SK-N-SH (cell line): ENCODE measurements around the gene C2orf49. TPM values are rescaled to one million over a fixed set of nuclear protein-coding genes. Genes with fewer than 3 reads are reported as not detected.

Experiments used
- CTCF ChIA-PET: fragments of 300-600, 350-600 bp; formaldehyde crosslinking; extraction: SDS; loops from one replicate; lab custom pipeline; 2021; lab: Yijun Ruan, JAX
- POLR2A ChIA-PET: fragments of 350-600 bp; sonication (Branson Sonifier 250); formaldehyde crosslinking; extraction: SDS; loops from one replicate; lab custom pipeline; 2020; ENCODE audit warnings: antibody characterized with exemption, inconsistent platforms; lab: Yijun Ruan, JAX
- DNase-seq: peaks from one replicate; pipeline ENCODE4 v3.0.0; 2012
- H2AFZ ChIP-seq: fragments of 200-600 bp; sonication (generic); 2 replicates; pipeline ENCODE4 v1.8.1; 2016; ENCODE audit warnings: antibody characterized with exemption, mild to moderate bottlenecking, low read depth
- H3F3A ChIP-seq: fragments of 200-600 bp; sonication (generic); replicated peaks from 2 replicates; pipeline ENCODE3; 2016; ENCODE audit warnings: antibody characterized with exemption, mild to moderate bottlenecking; ENCODE audit not compliant: insufficient read depth
- H3K27ac ChIP-seq, 2 experiments: fragments of 200-500 bp in 1 of 2; fragments of 200-600 bp in 1 of 2; sonication (Bioruptor generic) in 1 of 2; sonication (generic), shearing (Covaris generic) in 1 of 2; 2 replicates each; pipeline versions ENCODE4 v1.5.1 to v1.6.1; 2014 to 2016; ENCODE audit warnings: low read depth in 2 of 2, inconsistent platforms in 1 of 2, low read length in 1 of 2, mild to moderate bottlenecking in 1 of 2, mixed read lengths in 1 of 2
- H3K27me3 ChIP-seq: fragments of 200-600 bp; sonication (generic), shearing (Covaris generic); 2 replicates; pipeline ENCODE4 v1.6.1; 2016; ENCODE audit warnings: mixed run types; ENCODE audit not compliant: insufficient read depth
- H3K36me3 ChIP-seq, 2 experiments: fragments of 200-500 bp in 1 of 2; fragments of 200-600 bp in 1 of 2; sonication (Bioruptor generic) in 1 of 2; sonication (generic) in 1 of 2; replicated peaks in 1 of 2; 2 replicates each; pipeline versions ENCODE3 to v1.5.1; 2014 to 2016; ENCODE audit warnings: low read length in 1 of 2, mild to moderate bottlenecking in 1 of 2; ENCODE audit not compliant: insufficient read depth in 2 of 2, control insufficient read depth in 1 of 2
- H3K4me1 ChIP-seq, 2 experiments: fragments of 200-500 bp in 1 of 2; fragments of 200-600 bp in 1 of 2; sonication (Bioruptor generic) in 1 of 2; sonication (generic), shearing (Covaris generic) in 1 of 2; 2 replicates each; pipeline versions ENCODE4 v1.5.1 to v1.6.1; 2014 to 2016; ENCODE audit warnings: low read depth in 1 of 2, low read length in 1 of 2, mixed run types in 1 of 2; ENCODE audit not compliant: insufficient read depth in 2 of 2, control insufficient read depth in 1 of 2
- H3K4me2 ChIP-seq: fragments of 200-600 bp; sonication (generic), shearing (Covaris generic); 2 replicates; pipeline ENCODE4 v1.6.1; 2017; ENCODE audit warnings: mixed run types
- H3K4me3 ChIP-seq, 2 experiments: fragments of 200-500 bp in 1 of 2; fragments of 200-600 bp in 1 of 2; sonication (Bioruptor generic) in 1 of 2; sonication (generic), shearing (Covaris generic) in 1 of 2; 2 replicates each; pipeline versions ENCODE4 v1.5.1 to v1.8.1; 2014 to 2016; ENCODE audit warnings: low read depth in 2 of 2, inconsistent platforms in 1 of 2, low read length in 1 of 2, mild to moderate bottlenecking in 1 of 2, mixed read lengths in 1 of 2, moderate library complexity in 1 of 2
- H3K79me2 ChIP-seq: fragments of 200-600 bp; sonication (generic); 2 replicates; pipeline ENCODE4 v1.8.1; 2017; ENCODE audit warnings: mild to moderate bottlenecking; ENCODE audit not compliant: insufficient read depth
- H3K9ac ChIP-seq: fragments of 200-600 bp; sonication (generic); 2 replicates; pipeline ENCODE4 v1.6.1; 2017; ENCODE audit warnings: mixed run types
- H3K9me2 ChIP-seq: fragments of 200-600 bp; sonication (generic); 2 replicates; pipeline ENCODE4 v1.6.1; 2017; ENCODE audit warnings: mixed run types
- H3K9me3 ChIP-seq: fragments of 200-600 bp; sonication (generic); 2 replicates; pipeline ENCODE4 v1.6.1; 2017; ENCODE audit warnings: mixed run types, mild to moderate bottlenecking, moderate library complexity
- H4K20me1 ChIP-seq: fragments of 200-600 bp; sonication (generic); 2 replicates; pipeline ENCODE4 v1.6.1; 2017; ENCODE audit warnings: mild to moderate bottlenecking, mixed run types; ENCODE audit not compliant: insufficient read depth
- MAX ChIP-seq: IDR thresholded peaks from 2 replicates; pipeline ENCODE4 v1.4.0; 2012; ENCODE audit warnings: low read depth
- MEF2A ChIP-seq: IDR thresholded peaks from 2 replicates; pipeline ENCODE4 v1.4.0; 2012; ENCODE audit warnings: low read depth, borderline replicate concordance
- NFIC ChIP-seq: IDR thresholded peaks from 2 replicates; pipeline ENCODE4 v1.4.0; 2012; ENCODE audit warnings: borderline replicate concordance
- PBX3 ChIP-seq: IDR thresholded peaks from 2 replicates; pipeline ENCODE4; 2012
- POLR2AphosphoS5 ChIP-seq: IDR thresholded peaks from 2 replicates; pipeline ENCODE4 v1.6.1; 2012; ENCODE audit warnings: low read depth, low read length
- REST ChIP-seq: IDR thresholded peaks from 2 replicates; pipeline ENCODE4 v1.6.1; 2012; ENCODE audit warnings: mild to moderate bottlenecking, low read depth, low read length, moderate library complexity
- TCF12 ChIP-seq: IDR thresholded peaks from 2 replicates; pipeline ENCODE4 v1.4.0; 2012
- USF2 ChIP-seq: fragments of 150-350 bp; IDR thresholded peaks from 2 replicates; pipeline ENCODE4 v1.6.1; 2017; ENCODE audit warnings: antibody characterized with exemption, low read length, low read depth, borderline replicate concordance
- YY1 ChIP-seq: IDR thresholded peaks from 2 replicates; pipeline ENCODE4 v1.4.0; 2012; ENCODE audit warnings: low read depth, mild to moderate bottlenecking
- WGBS: methylation state at CpG from one replicate; pipeline ENCODE4 v1.1.6; 2017; ENCODE audit warnings: low lambda C conversion rate; 5-methylcytosine and 5-hydroxymethylcytosine counted together
- polyA plus RNA-seq, 3 experiments: library from polyadenylated mRNA; depleted of rRNA; stranded (reverse); fragments of >200 nt; gene quantifications; 2 replicates each; pipeline ENCODE4 v1.2.3, GENCODE V29; 2012

The C2orf49 gene
- polyA plus RNA-seq, 1 of the 3 experiments (the other 2 are of a cell fraction) = 7.6 TPM

- TF ChIP-seq PBX3 = peak; percentile 66
- no peak for TF ChIP-seq REST
- no peak for TF ChIP-seq YY1
- peak; percentile 72 for TF ChIP-seq MAX
- no peak for TF ChIP-seq MEF2A
Measured at GRCh38 chr2:105396254-105397024, 59.1 kb downstream of the C2orf49 start (continued).

GRCh38 chr2:105397025-105397722 is 59.8 kb downstream of the C2orf49 start:
- POLR2A ChIA-PET = no interaction called here

More at GRCh38 chr2:105397025-105397722, 59.8 kb downstream of the C2orf49 start:
- peaks cover 17% of the 10 kb centered on the region; the same call in 1 of the 2 replicates for H4K20me1 ChIP-seq
- no peak overlapping the region for H2AFZ ChIP-seq
- peak overlapping the region; percentile 94 for H3K4me2 ChIP-seq
- CTCF ChIA-PET = interaction anchor here (0.8 to 3.8 kb wide), 5 partner anchors 9 to 121 kb away, joined by 4 to 21 read pairs (median 6); no protein-coding TSS in a partner anchor
- H3K9ac ChIP-seq = peak overlapping the region; percentile 99
- 60% methylated on average over 13 of the region's 13 CpGs for WGBS
- H3K9me2 ChIP-seq = no peaks in the 10 kb centered on the region
- H3K27me3 ChIP-seq = no peaks in the 10 kb centered on the region
- H3K9me3 ChIP-seq = no peaks in the 10 kb centered on the region
- no peak for DNase-seq
- H3K36me3 ChIP-seq = peaks cover 0 to 8% of the 10 kb centered on the region in 2 experiments
- peak overlapping the region; percentile 4 to 87; a peak in 3 of 4 replicates for H3K27ac ChIP-seq
- peak overlapping the region; percentile 89 to 95; a peak in 3 of 4 replicates for H3K4me3 ChIP-seq
- H3K79me2 ChIP-seq = peaks cover 62% of the 10 kb centered on the region
- H3K4me1 ChIP-seq = peaks cover 4 to 6% of the 10 kb centered on the region in 2 experiments; a peak in 3 of 4 replicates
- TF ChIP-seq NFIC (0 out of 2 replicates have a peak, but pooled peaks have one; percentile 3), POLR2AphosphoS5 (no peak), TCF12 (no peak), USF2 (no peak)
- TF ChIP-seq, all 33 proteins: peak for 1
- H3F3A ChIP-seq = peaks cover 18% of the 10 kb centered on the region
